HUDEP-2 (cell line): ENCODE measurements around the gene TMEM273.

Experiments used
- DNase-seq, 76 experiments: peaks; one replicate each; lab custom pipeline; 2025; ENCODE audit not compliant: unreplicated experiment in 76 of 76; lab: John Stamatoyannopoulos, UW

TMEM273 gene

GRCh38 chr10:49166484-49167400 is 21.4 kb downstream of the TMEM273 start:
- no peak for DNase-seq

- DNase-seq, result no peak
Measured at GRCh38 chr10:49165821-49166483, 22.2 kb downstream of the TMEM273 start.

- DNase-seq, result no peak
Measured at GRCh38 chr10:49165259-49165658, 22.9 kb downstream of the TMEM273 start.

- peak in 13 of 76 experiments; percentile 4 to 31 (median 14) for DNase-seq
Measured at GRCh38 chr10:49164559-49165188, 23.5 kb downstream of the TMEM273 start.

- no peak for DNase-seq
Measured at GRCh38 chr10:49163741-49164140, 24.4 kb downstream of the TMEM273 start.

GRCh38 chr10:49162761-49163310 is 25.4 kb downstream of the TMEM273 start:
- no peak for DNase-seq

- DNase-seq, result no peak
Measured at GRCh38 chr10:49162063-49162462, 26.1 kb downstream of the TMEM273 start.

GRCh38 chr10:49161411-49161997 is 26.7 kb downstream of the TMEM273 start:
- DNase-seq, result peak in 3 of 76 experiments; percentile 4 to 19 (median 15)

GRCh38 chr10:49160814-49161213 is 27.4 kb downstream of the TMEM273 start:
- no peak for DNase-seq

GRCh38 chr10:49160110-49160509 is 28.1 kb downstream of the TMEM273 start:
- no peak for DNase-seq

GRCh38 chr10:49158915-49159314 is 29.3 kb downstream of the TMEM273 start:
- no peak for DNase-seq

- no peak for DNase-seq
Measured at GRCh38 chr10:49158404-49158803, 29.8 kb downstream of the TMEM273 start.

GRCh38 chr10:49157229-49157628 is 31.0 kb downstream of the TMEM273 start:
- DNase-seq, result no peak

GRCh38 chr10:49154641-49155040 is 33.5 kb downstream of the TMEM273 start:
- no peak for DNase-seq

GRCh38 chr10:49153971-49154370 is 34.2 kb downstream of the TMEM273 start:
- DNase-seq, result no peak

GRCh38 chr10:49153115-49153514 is 35.1 kb downstream of the TMEM273 start:
- DNase-seq, result no peak

- no peak for DNase-seq
Measured at GRCh38 chr10:49152663-49153062, 35.5 kb downstream of the TMEM273 start.

- DNase-seq, result no peak
Measured at GRCh38 chr10:49152037-49152436, 36.2 kb downstream of the TMEM273 start.

- no peak for DNase-seq
Measured at GRCh38 chr10:49151481-49151880, 36.7 kb downstream of the TMEM273 start.

GRCh38 chr10:49151025-49151445 is 37.2 kb downstream of the TMEM273 start:
- DNase-seq, result no peak

- DNase-seq, result no peak
Measured at GRCh38 chr10:49150426-49150825, 37.8 kb downstream of the TMEM273 start.
